ENCODE results near the gene FCHO1. TPM values are rescaled to one million over a fixed set of nuclear protein-coding genes. Genes with fewer than 3 reads are reported as not detected.

The FCHO1 gene
- total RNA-seq, 1 experiment from 2014 or later: 0.39 TPM

DNA sequence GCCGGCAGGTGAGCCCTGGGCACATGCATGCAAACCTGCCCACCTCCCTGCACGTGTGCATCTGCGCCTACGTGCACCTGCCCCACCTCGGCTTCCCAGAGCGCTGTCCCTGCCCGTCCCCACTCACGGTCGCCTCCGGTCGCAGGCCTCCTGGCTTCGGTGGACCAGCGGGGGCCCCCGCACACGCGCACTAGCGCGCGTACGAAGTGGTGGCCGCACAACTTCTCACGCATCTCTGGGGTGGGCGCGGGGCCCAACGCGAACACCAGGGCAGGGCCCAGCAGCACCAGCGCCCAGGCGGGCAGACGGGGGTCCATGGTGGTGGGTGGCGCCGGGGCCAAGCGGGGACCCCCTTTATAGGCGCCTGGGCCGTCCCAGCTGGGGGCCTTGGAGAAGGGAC, 69.9 kb downstream of the FCHO1 start, which contains the start of gene INSL3:
INSL3 (minus strand) TSS at position 330 of the 400 bp plus-strand sequence; CDS start at position 317, 13 bp downstream.
- POLR2A ChIA-PET: no interaction called here
- no peak within 1 kb of the TSS for H3K27ac Mint-ChIP-seq (ENCODE audit: unreplicated experiment)
- BruUV-seq (replicated peaks): no TSS peak

DNA sequence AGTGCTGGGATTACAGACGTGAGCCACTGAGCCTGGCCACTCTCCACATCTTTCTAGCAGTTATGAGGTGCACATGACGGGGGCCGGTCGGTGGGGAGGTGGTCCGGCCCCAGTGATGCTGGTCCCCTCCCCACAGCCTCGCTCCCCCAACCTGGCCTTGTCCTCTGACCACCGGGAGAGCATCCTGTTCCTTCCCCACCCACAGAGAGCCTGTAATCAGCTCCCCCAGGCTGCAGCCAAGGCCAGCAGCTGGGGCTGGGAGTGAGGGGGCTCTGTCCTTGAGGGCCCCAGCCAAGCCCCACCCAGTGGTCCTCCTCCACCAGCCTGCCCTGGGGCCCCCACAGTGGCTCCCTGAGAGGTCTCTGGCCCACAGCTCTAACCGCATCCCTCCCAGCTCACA, 73.1 kb downstream of the FCHO1 start:
- peaks cover 6% of the 10 kb centered on the region for H3K4me1 Mint-ChIP-seq (ENCODE audit: low read depth, unreplicated experiment)
- H3K27me3 Mint-ChIP-seq (ENCODE audit: insufficient read depth, unreplicated experiment): peaks cover 4% of the 10 kb centered on the region
- ChIA-PET POLR2A (no interaction called here), CTCF (no interaction called here)
- DNase-seq: no peak
- no TSS peak for BruUV-seq (replicated peaks)
- no peaks in the 10 kb centered on the region for H3K9me3 Mint-ChIP-seq (ENCODE audit: unreplicated experiment)
- H3K27ac Mint-ChIP-seq (ENCODE audit: unreplicated experiment): no peak overlapping the region
- H3K4me3 ChIP-seq (ENCODE audit: low read depth, low read length): no peak overlapping the region
- no peaks in the 10 kb centered on the region; the same call in 1 of the 2 replicates for H3K27me3 ChIP-seq (replicated peaks; ENCODE audit: control insufficient read depth, insufficient read depth, low read length)
- no peaks in the 10 kb centered on the region for H3K9me3 ChIP-seq
- TF ChIP-seq, protein P1, sequence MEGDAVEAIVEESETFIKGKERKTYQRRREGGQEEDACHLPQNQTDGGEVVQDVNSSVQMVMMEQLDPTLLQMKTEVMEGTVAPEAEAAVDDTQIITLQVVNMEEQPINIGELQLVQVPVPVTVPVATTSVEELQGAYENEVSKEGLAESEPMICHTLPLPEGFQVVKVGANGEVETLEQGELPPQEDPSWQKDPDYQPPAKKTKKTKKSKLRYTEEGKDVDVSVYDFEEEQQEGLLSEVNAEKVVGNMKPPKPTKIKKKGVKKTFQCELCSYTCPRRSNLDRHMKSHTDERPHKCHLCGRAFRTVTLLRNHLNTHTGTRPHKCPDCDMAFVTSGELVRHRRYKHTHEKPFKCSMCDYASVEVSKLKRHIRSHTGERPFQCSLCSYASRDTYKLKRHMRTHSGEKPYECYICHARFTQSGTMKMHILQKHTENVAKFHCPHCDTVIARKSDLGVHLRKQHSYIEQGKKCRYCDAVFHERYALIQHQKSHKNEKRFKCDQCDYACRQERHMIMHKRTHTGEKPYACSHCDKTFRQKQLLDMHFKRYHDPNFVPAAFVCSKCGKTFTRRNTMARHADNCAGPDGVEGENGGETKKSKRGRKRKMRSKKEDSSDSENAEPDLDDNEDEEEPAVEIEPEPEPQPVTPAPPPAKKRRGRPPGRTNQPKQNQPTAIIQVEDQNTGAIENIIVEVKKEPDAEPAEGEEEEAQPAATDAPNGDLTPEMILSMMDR (IDR thresholded peaks at IDR 0.05; ENCODE audit: insufficient read depth in 1 of 2, low read depth in 1 of 2, low read length in 1 of 2, severe bottlenecking in 1 of 2, unreplicated experiment in 1 of 2): no peak
- H3K36me3 ChIP-seq (ENCODE audit: control insufficient read depth, insufficient read depth, low read length): no peaks in the 10 kb centered on the region
- no peaks in the 10 kb centered on the region for H3K36me3 Mint-ChIP-seq (ENCODE audit: insufficient read depth, unreplicated experiment)
- intact Hi-C loops (cut with micrococcal nuclease; ENCODE audit: unreplicated experiment): no loop called here
- H3K4me3 Mint-ChIP-seq (ENCODE audit: unreplicated experiment): no peak overlapping the region
- H3K4me1 ChIP-seq: no peaks in the 10 kb centered on the region

More for the DNA sequence above, 69.9 kb downstream of the FCHO1 start, which contains the start of gene INSL3:
- DNase-seq: no peak
- intact Hi-C loops (cut with micrococcal nuclease; ENCODE audit: unreplicated experiment): no loop called here
- Histone ChIP-seq H3K36me3 (ENCODE audit: control insufficient read depth, insufficient read depth, low read length) (no peaks in the 10 kb centered on the region), H3K4me3 (ENCODE audit: low read depth, low read length) (no peak within 1 kb of the TSS), H3K4me1 (no peaks in the 10 kb centered on the region), H3K27me3 (replicated peaks; ENCODE audit: control insufficient read depth, insufficient read depth, low read length) (no peaks in the 10 kb centered on the region; the same call in 1 of the 2 replicates), H3K9me3 (no peaks in the 10 kb centered on the region)
- CTCF ChIA-PET: no interaction called here
- H3K9me3 Mint-ChIP-seq (ENCODE audit: unreplicated experiment): no peaks in the 10 kb centered on the region
- TF ChIP-seq, protein P1 (IDR thresholded peaks at IDR 0.05; ENCODE audit: insufficient read depth in 1 of 2, low read depth in 1 of 2, low read length in 1 of 2, severe bottlenecking in 1 of 2, unreplicated experiment in 1 of 2): no peak
- H3K4me1 Mint-ChIP-seq (ENCODE audit: low read depth, unreplicated experiment): no peaks in the 10 kb centered on the region
- no peaks in the 10 kb centered on the region for H3K27me3 Mint-ChIP-seq (ENCODE audit: insufficient read depth, unreplicated experiment)
- H3K4me3 Mint-ChIP-seq (ENCODE audit: unreplicated experiment): no peak within 1 kb of the TSS
- H3K36me3 Mint-ChIP-seq (ENCODE audit: insufficient read depth, unreplicated experiment): peaks cover 6% of the 10 kb centered on the region

DNA sequence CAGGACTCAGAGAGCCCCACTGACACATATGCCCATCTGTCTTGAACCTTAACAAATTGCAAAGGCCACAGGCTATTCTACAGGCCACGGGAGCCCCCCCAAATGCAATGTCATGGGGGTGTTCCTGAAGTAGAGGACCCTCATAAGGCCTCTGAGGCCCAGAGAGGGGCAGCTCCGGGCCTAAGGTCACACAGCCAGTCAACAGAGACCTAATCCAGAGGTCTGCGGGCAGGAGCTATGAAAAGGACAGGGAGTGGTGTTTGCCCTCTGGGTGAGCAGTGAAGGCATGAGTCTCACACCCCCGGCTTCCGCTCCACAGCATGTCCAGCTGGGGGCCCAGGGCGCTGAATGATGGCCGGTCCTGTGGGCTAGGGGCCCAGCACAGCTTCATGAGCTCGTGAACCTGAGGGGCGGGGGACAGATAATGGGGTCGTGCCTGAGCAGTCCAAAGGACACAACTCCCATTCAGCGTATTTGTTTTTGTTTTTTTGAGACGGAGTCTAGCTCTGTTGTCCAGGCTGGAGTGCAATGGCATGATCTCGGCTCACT, 75.3 kb downstream of the FCHO1 start:
- no peak overlapping the region for H3K4me3 Mint-ChIP-seq (ENCODE audit: unreplicated experiment)
- CTCF ChIA-PET: no interaction called here
- H3K9me3 ChIP-seq: no peaks in the 10 kb centered on the region
- TF ChIP-seq, protein P1 (IDR thresholded peaks at IDR 0.05; ENCODE audit: insufficient read depth in 1 of 2, low read depth in 1 of 2, low read length in 1 of 2, severe bottlenecking in 1 of 2, unreplicated experiment in 1 of 2): no peak
- no peak overlapping the region for H3K4me3 ChIP-seq (ENCODE audit: low read depth, low read length)
- no peaks in the 10 kb centered on the region for H3K36me3 ChIP-seq (ENCODE audit: control insufficient read depth, insufficient read depth, low read length)
- no peak overlapping the region for H3K27ac Mint-ChIP-seq (ENCODE audit: unreplicated experiment)
- no peaks in the 10 kb centered on the region for H3K4me1 ChIP-seq
- no peak for DNase-seq
- H3K27me3 ChIP-seq (replicated peaks; ENCODE audit: control insufficient read depth, insufficient read depth, low read length): no peaks in the 10 kb centered on the region; the same call in 1 of the 2 replicates
- peaks cover 6% of the 10 kb centered on the region for H3K4me1 Mint-ChIP-seq (ENCODE audit: low read depth, unreplicated experiment)
- POLR2A ChIA-PET: no interaction called here
- BruUV-seq (replicated peaks): no TSS peak
- peaks cover 4% of the 10 kb centered on the region for H3K27me3 Mint-ChIP-seq (ENCODE audit: insufficient read depth, unreplicated experiment)
- intact Hi-C loops (cut with micrococcal nuclease; ENCODE audit: unreplicated experiment): no loop called here
- no peaks in the 10 kb centered on the region for H3K36me3 Mint-ChIP-seq (ENCODE audit: insufficient read depth, unreplicated experiment)
- no peaks in the 10 kb centered on the region for H3K9me3 Mint-ChIP-seq (ENCODE audit: unreplicated experiment)

Data from Caco-2 (cell line).